GM18505 (cell line): ENCODE results near the gene USP25.

Experiments
- ATAC-seq: cut with Tn5 transposase; IDR thresholded peaks from one replicate; pipeline ENCODE4 v1.9.1; 2021; ENCODE audit not compliant: unreplicated experiment
- POLR2A ChIP-seq: IDR thresholded peaks from 4 replicates; pipeline ENCODE4 v1.6.1; 2011; ENCODE audit warnings: borderline replicate concordance; ENCODE audit not compliant: insufficient read depth, insufficient read length; ENCODE audit errors: extremely low read depth

Gene USP25

GRCh38 chr21:15743593-15743992 is 13.8 kb downstream of the USP25 start:
- no peak for TF ChIP-seq POLR2A
- ATAC-seq: no peak

GRCh38 chr21:15744926-15745325 is 15.1 kb downstream of the USP25 start:
- TF ChIP-seq POLR2A: no peak
- ATAC-seq: no peak

DNA sequence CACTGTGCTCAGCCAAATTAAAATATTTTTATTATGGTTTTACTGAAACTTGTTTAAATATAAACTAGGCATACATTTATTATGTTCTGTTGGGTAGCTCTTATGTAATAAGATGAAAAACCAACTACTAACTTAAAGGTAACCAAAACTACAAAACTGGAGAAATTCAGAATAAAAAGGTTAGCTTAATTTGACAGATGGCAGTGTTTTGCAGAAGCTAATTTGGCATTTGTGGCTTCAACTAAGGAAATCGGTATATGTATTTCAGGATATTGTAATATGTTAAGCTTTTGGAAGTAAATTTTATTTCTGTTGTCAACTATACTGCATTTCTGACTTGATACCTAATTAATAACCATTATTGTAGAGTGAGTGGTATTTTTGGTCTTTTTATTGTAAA is 18.8 kb downstream of the USP25 start:
- no peak for ATAC-seq
- TF ChIP-seq POLR2A: no peak

- ATAC-seq: no peak
- no peak for TF ChIP-seq POLR2A
Measured at GRCh38 chr21:15749082-15749860, 19.5 kb downstream of the USP25 start.

- no peak for TF ChIP-seq POLR2A
- no peak for ATAC-seq
Measured at GRCh38 chr21:15749861-15750159, 20.0 kb downstream of the USP25 start.

DNA sequence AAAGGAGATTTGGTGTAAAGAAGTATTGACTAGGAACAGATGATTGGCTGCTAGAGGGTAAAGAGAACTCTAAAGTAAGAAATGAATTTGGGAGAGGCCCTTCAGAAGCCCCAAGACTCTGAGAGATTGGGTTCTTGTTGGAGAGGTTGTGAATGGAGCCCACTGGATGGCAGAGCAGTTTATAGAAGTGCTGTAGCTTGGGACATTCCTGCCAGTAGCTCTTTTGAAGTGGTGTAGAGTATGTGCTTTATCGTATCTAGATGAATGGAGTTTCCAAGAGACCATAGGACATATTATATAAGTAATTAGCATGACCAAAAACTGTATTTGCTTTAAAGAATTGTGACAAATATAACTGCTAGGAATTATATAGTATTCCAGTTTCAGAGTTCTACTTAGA is 21.3 kb downstream of the USP25 start:
- no peak for TF ChIP-seq POLR2A
- ATAC-seq: no peak

GRCh38 chr21:15751546-15751945 is 21.8 kb downstream of the USP25 start:
- TF ChIP-seq POLR2A: no peak
- ATAC-seq: no peak

DNA sequence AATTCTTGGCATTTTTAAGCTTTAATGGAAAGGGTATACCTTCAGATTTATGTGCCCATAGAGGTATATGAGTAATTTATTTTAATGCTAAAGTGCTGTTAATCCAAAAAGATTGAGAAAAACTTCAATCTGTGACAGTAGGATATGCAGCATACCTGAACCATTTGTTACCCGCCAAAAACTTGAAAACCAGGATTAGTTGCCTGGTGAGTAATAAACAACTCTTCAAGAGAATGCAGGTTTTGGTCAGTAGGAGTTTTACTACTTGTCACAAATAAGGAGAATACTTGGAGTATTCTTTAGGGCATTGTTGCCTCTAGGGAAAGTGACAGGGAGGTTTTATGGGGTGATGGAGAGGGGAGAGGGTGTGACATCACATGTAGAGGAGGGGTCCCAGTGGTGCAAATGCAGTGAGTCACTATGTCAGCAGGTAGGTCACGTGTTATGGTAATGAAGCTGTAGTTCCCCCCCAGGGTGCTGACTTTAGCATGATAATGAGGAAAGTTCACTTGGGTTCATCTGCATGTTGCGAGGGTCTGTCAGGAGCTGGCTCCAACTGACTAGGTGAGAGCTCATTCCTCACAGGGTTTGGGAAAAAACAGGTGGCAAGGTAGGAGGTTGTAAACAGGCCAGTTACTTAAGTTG is 23.1 kb downstream of the USP25 start:
- ATAC-seq: no peak
- TF ChIP-seq POLR2A: no peak

DNA sequence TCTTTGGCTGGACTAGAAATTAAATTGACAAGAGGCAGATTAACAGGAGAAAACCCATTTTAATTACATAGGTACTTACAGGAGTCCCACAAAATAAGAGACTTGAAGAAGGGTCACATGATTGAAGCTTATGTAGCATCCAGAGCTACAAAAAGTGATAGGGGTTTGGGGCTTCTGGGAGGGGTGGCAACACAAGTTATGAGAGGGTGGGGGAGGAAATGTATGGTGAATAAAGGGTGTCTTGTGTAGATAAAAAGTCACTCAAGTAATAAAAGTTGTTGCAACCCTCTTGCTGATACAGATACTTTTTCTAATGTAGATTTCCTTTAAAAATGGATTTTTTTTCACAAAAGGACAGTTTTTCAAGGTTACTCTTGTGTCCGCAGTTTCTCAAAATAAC is 24.0 kb downstream of the USP25 start:
- no peak for TF ChIP-seq POLR2A
- ATAC-seq: no peak

DNA sequence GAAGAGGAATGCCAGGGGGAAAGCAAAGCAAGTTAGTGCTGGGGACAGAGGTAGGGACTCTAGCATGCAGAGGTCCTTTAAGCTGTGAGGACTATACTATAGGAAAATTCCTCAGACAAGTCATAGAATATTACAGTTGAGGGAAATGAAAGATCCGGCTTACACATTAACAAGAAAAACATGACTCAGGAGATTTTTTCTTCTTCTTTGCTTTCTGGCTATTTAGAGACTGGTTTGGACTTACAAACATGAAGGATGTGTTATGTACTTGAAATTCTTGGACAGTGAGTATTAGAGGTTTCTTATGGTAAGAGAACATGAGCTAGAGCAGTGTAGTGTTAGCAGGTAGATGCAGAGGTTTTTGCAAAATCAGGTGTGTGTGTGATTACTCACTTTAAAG is 24.9 kb downstream of the USP25 start:
- no peak for TF ChIP-seq POLR2A
- no peak for ATAC-seq

DNA sequence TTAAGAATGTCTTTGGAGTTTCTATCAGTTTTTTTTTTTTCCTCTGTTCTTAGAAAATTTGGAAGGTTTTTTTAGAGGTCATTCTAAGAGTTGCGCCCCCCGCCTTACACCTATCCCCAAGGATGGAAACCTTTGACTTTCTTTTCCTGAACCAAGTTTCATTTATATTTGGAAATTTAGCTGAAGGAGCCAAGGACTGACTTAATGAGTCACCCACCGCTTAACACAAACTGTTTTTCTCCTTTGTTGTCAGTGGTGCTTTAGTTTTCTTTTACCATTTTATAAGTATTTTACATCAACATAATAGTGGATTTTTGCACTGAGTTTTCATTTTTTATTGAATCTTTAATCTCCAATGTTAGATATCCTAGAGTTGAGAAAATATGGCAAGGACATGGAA is 25.3 kb downstream of the USP25 start:
- no peak for ATAC-seq
- TF ChIP-seq POLR2A: no peak

GRCh38 chr21:15759469-15759868 is 29.7 kb downstream of the USP25 start:
- no peak for ATAC-seq

GRCh38 chr21:15761507-15762100 is 31.8 kb downstream of the USP25 start:
- no peak for TF ChIP-seq POLR2A
- ATAC-seq: no peak

More at GRCh38 chr21:15759469-15759868, 29.7 kb downstream of the USP25 start:
- no peak for TF ChIP-seq POLR2A

- ATAC-seq: no peak
- TF ChIP-seq POLR2A: no peak
Measured at GRCh38 chr21:15763359-15763758, 33.6 kb downstream of the USP25 start.
